Cardiac fibroblast (primary cell): Measurements from ENCODE around the gene TAPBPL.
A peak's percentile ranks its signal among the peaks of the same experiment; 100 is the strongest.
"Not testable (repeated sequence)": the region's sequence is repeated elsewhere in the genome, so short reads cannot be mapped to it uniquely, and the experiment has no call there.

ENCODE experiments used
- DNase-seq, 2 donors: peaks; one replicate each; pipeline versions ENCODE4 v3.0.0 to v3.0.0-alpha.2; 2010; ENCODE audit warnings: low read depth in 2 of 2
- H3K4me3 ChIP-seq, 2 donors: replicated peaks in 1 of 2; 1 replicate in 1 of 2; 2 replicates in 1 of 2; pipeline ENCODE4 v1.5.1; 2011; ENCODE audit warnings: low read depth in 2 of 2, low read length in 2 of 2, mild to moderate bottlenecking in 2 of 2, moderate library complexity in 1 of 2
- TF ChIP-seq, protein P1 (sequence below): IDR thresholded peaks from one replicate; pipeline ENCODE4 v1.5.1; 2011; ENCODE audit warnings: low read depth, mild to moderate bottlenecking, low read length, inconsistent platforms

Gene TAPBPL

GRCh38 chr12:6494968-6495367 is 43.1 kb downstream of the TAPBPL start:
- TF ChIP-seq, protein P1, sequence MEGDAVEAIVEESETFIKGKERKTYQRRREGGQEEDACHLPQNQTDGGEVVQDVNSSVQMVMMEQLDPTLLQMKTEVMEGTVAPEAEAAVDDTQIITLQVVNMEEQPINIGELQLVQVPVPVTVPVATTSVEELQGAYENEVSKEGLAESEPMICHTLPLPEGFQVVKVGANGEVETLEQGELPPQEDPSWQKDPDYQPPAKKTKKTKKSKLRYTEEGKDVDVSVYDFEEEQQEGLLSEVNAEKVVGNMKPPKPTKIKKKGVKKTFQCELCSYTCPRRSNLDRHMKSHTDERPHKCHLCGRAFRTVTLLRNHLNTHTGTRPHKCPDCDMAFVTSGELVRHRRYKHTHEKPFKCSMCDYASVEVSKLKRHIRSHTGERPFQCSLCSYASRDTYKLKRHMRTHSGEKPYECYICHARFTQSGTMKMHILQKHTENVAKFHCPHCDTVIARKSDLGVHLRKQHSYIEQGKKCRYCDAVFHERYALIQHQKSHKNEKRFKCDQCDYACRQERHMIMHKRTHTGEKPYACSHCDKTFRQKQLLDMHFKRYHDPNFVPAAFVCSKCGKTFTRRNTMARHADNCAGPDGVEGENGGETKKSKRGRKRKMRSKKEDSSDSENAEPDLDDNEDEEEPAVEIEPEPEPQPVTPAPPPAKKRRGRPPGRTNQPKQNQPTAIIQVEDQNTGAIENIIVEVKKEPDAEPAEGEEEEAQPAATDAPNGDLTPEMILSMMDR: no peak

DNA sequence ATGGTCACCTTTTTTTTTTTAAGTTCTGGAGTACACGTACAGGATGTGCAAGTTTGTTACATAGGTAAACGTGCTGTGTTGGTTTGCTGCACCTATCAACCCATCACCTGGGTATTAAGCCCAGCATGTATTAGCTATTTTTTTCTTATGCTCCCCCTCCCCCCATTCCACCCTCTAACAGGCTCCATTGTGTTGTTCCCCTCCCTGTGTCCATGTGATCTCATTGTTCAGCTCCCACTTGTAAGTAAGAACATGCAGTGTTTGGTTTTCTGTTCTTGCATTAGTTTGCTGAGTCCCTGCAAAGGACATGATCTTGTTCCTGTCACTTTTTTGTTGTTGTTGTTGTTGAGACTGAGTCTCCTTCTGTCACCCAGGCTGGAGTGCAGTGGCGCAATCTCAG is 45.4 kb downstream of the TAPBPL start:
- DNase-seq, H3K4me3 ChIP-seq: not testable (repeated sequence)

More at GRCh38 chr12:6494968-6495367, 43.1 kb downstream of the TAPBPL start:
- peak overlapping the region in 1 of 2 donors; percentile 69 for H3K4me3 ChIP-seq
- peak in 1 of 2 donors; percentile 35 for DNase-seq

GRCh38 chr12:6500466-6500865 is 48.6 kb downstream of the TAPBPL start:
- DNase-seq: no peak
- no peak overlapping the region for H3K4me3 ChIP-seq
- TF ChIP-seq, protein P1: no peak

DNA sequence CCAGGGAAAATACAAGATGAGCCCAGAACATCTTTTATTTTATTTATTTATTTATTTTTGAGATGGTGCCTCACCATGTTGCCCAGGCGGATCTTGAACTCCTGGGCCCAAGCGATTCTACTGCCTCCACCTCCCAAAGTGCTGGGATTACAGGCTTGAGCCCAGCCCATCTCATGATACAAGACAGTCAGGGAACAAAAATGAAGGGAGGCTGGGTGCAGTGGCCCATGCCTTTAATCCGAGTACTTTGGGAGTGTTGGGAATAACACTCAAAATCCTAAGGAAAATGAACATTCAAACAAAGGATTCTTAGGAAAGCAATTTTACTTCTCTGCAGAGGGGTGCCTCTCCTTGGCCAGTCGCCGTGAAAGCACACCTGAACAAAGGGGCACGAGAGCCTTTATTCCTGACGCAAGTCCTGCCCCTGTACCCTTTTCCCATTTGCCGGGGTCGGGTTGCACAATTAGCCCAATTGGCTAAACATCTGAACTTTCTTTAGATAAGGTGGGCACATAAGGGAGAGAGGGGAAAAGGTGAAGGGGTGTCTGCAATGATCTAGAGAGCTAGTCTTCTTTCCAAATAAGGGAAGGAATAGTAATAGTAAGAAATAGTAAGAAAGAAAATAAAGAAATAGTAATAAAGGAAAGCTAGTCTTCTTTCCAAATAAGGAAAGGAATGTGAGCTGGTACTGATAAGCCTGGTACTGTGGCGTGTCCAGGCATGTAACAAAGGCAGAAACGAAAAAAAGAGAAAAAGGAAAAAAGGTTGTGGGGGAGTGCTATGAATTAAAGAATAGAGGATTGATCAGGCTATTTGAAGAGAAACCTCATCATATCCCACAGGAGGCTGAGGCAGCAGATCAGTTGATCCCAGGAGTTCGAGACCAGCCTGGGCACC is 55.5 kb downstream of the TAPBPL start:
- peak; percentile 19 to 49 for DNase-seq
- H3K4me3 ChIP-seq: no peak overlapping the region
- TF ChIP-seq, protein P1: no peak

- no peak for DNase-seq
- TF ChIP-seq, protein P1: no peak
- H3K4me3 ChIP-seq: no peak overlapping the region
Observed at GRCh38 chr12:6508087-6508486, 56.2 kb downstream of the TAPBPL start.
